ENCODE measurements around the gene E4F1. TPM values are rescaled to one million over a fixed set of nuclear protein-coding genes. Genes with fewer than 3 reads are reported as not detected.

Gene E4F1
- total and polyA plus RNA-seq, 2 experiments from 2014 or later = 15.5 to 19.7 TPM

- H2AFZ ChIP-seq = no peak overlapping the region
- H3K27me3 ChIP-seq = no peaks in the 10 kb centered on the region
- no peak for TF ChIP-seq EZH2 (IDR thresholded peaks at IDR 0.05; ENCODE audit: borderline replicate concordance)
- H3K4me3 ChIP-seq = peak overlapping the region; percentile 90
- H3K9me2 ChIP-seq (replicated peaks; ENCODE audit: insufficient read depth) = no peaks in the 10 kb centered on the region
- WGBS (ENCODE audit: low lambda C conversion rate, missing lambda C conversion rate) = 2% methylated on average over 41 of the region's 98 CpGs
- H3K9me3 ChIP-seq (ENCODE audit: low read depth) = no peaks in the 10 kb centered on the region
- H3K36me3 ChIP-seq (replicated peaks; ENCODE audit: insufficient read depth, low read depth) = no peaks in the 10 kb centered on the region
- H3K4me1 ChIP-seq (ENCODE audit: insufficient read depth) = peaks cover 8% of the 10 kb centered on the region
- H3K4me2 ChIP-seq = peak overlapping the region; percentile 94
- H4K20me1 ChIP-seq (ENCODE audit: insufficient read depth, poor library complexity, severe bottlenecking) = peaks cover 8% of the 10 kb centered on the region
- DNase-seq (ENCODE audit: low spot score) = peak; percentile 55
- peak overlapping the region; percentile 80 for H3K27ac ChIP-seq
- H3K79me2 ChIP-seq = peaks cover 18% of the 10 kb centered on the region
Observed at GRCh38 chr16:2213817-2214718, 9.3 kb upstream of the E4F1 start.

- Histone ChIP-seq H3K36me3 (replicated peaks; ENCODE audit: insufficient read depth, low read depth) (no peaks in the 10 kb centered on the region), H3K27me3 (no peaks in the 10 kb centered on the region), H3K4me3 (peak within 1 kb of the TSS; percentile 90), H3K27ac (peak within 1 kb of the TSS; percentile 92), H3K9me3 (ENCODE audit: low read depth) (no peaks in the 10 kb centered on the region), H3K9me2 (replicated peaks; ENCODE audit: insufficient read depth) (no peaks in the 10 kb centered on the region), H3K4me2 (peak within 1 kb of the TSS; percentile 94), H3K4me1 (ENCODE audit: insufficient read depth) (peaks cover 8% of the 10 kb centered on the region), H3K79me2 (peaks cover 18% of the 10 kb centered on the region), H2AFZ (peak within 1 kb of the TSS; percentile 68), H4K20me1 (ENCODE audit: insufficient read depth, poor library complexity, severe bottlenecking) (peaks cover 8% of the 10 kb centered on the region)
- no peak for TF ChIP-seq EZH2phosphoT487 (IDR thresholded peaks at IDR 0.05; ENCODE audit: low read depth, severe bottlenecking, unreplicated experiment)
- no peak for TF ChIP-seq CTCF (IDR thresholded peaks at IDR 0.05; ENCODE audit: poor library complexity)
- TF ChIP-seq EZH2 (IDR thresholded peaks at IDR 0.05; ENCODE audit: borderline replicate concordance) = no peak
- no peak for DNase-seq (ENCODE audit: low spot score)
- under 1% methylated on average over 14 of the region's 48 CpGs for WGBS (ENCODE audit: low lambda C conversion rate, missing lambda C conversion rate)
Observed at GRCh38 chr16:2214719-2214968, 8.7 kb upstream of the E4F1 start, which contains the start of gene PGP. TSS of gene PGP (minus strand) at chr16:2214840. CDS start at chr16:2214777, 63 bp downstream.

GRCh38 chr16:2216330-2216729, 7.1 kb upstream of the E4F1 start:
- Histone ChIP-seq H3K36me3 (replicated peaks; ENCODE audit: insufficient read depth, low read depth) (no peaks in the 10 kb centered on the region), H3K9me3 (ENCODE audit: low read depth) (no peaks in the 10 kb centered on the region), H3K4me3 (no peak overlapping the region), H3K9me2 (replicated peaks; ENCODE audit: insufficient read depth) (no peaks in the 10 kb centered on the region), H3K79me2 (peaks cover 18% of the 10 kb centered on the region), H3K4me1 (ENCODE audit: insufficient read depth) (peaks cover 8% of the 10 kb centered on the region), H3K27me3 (no peaks in the 10 kb centered on the region), H2AFZ (no peak overlapping the region), H3K27ac (peak overlapping the region; percentile 92), H4K20me1 (ENCODE audit: insufficient read depth, poor library complexity, severe bottlenecking) (peaks cover 8% of the 10 kb centered on the region), H3K4me2 (peak overlapping the region; percentile 88)
- no peak for DNase-seq (ENCODE audit: low spot score)
- WGBS (ENCODE audit: low lambda C conversion rate, missing lambda C conversion rate) = 91% methylated on average over 4 of the region's 4 CpGs
- TF ChIP-seq EZH2phosphoT487 (IDR thresholded peaks at IDR 0.05; ENCODE audit: low read depth, severe bottlenecking, unreplicated experiment) (no peak), EZH2 (IDR thresholded peaks at IDR 0.05; ENCODE audit: borderline replicate concordance) (no peak), CTCF (IDR thresholded peaks at IDR 0.05; ENCODE audit: poor library complexity) (no peak)

GRCh38 chr16:2223942-2224486, 623 bp downstream of the E4F1 start:
- Histone ChIP-seq H3K4me1 (ENCODE audit: insufficient read depth) (peaks cover 13% of the 10 kb centered on the region), H3K27me3 (no peaks in the 10 kb centered on the region), H4K20me1 (ENCODE audit: insufficient read depth, poor library complexity, severe bottlenecking) (peaks cover 17% of the 10 kb centered on the region), H3K9me3 (ENCODE audit: low read depth) (no peaks in the 10 kb centered on the region), H3K79me2 (peaks cover 40% of the 10 kb centered on the region), H3K36me3 (replicated peaks; ENCODE audit: insufficient read depth, low read depth) (no peaks in the 10 kb centered on the region), H3K9me2 (replicated peaks; ENCODE audit: insufficient read depth) (no peaks in the 10 kb centered on the region), H3K4me2 (peak overlapping the region; percentile 90), H3K27ac (peak overlapping the region; percentile 80), H2AFZ (peak overlapping the region; percentile 67), H3K4me3 (peak overlapping the region; percentile 58)
- TF ChIP-seq CTCF (IDR thresholded peaks at IDR 0.05; ENCODE audit: poor library complexity) (peak; percentile 31), EZH2phosphoT487 (IDR thresholded peaks at IDR 0.05; ENCODE audit: low read depth, severe bottlenecking, unreplicated experiment) (no peak)
- DNase-seq (ENCODE audit: low spot score) = peak; percentile 79
- 10% methylated on average over 21 of the region's 22 CpGs for WGBS (ENCODE audit: low lambda C conversion rate, missing lambda C conversion rate)
